ENCODE measurements around the gene OR1D5.
"Not testable (repeated sequence)": the region's sequence is repeated elsewhere in the genome, so short reads cannot be mapped to it uniquely, and the experiment has no call there.

Gene OR1D5, protein sequence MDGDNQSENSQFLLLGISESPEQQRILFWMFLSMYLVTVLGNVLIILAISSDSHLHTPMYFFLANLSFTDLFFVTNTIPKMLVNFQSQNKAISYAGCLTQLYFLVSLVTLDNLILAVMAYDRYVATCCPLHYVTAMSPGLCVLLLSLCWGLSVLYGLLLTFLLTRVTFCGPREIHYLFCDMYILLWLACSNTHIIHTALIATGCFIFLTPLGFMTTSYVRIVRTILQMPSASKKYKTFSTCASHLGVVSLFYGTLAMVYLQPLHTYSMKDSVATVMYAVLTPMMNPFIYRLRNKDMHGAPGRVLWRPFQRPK

DNA sequence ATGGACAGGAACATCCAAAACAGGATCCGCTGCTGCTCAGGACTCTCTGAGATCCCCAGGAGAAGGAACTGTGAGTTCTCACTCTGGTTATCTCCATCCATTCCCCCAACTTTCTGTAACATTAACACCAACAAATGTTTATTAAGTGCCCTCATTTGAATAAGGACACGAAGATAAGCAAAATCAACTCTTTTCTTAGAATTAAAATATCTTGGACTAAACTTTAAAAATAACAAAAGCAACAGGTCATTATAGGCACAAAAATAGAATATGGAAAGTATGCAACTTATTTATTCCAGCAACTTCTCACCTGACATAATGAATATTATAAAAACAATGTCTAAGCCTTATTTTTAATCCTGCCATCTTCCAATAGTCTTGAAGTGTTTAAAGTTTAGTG is at the start of gene OR1D5:
TSS of gene OR1D5 (minus strand) at position 101 of the 400 bp plus-strand sequence. CDS start at position 101, 0 bp downstream.
- not testable (repeated sequence) for H3K36me3 ChIP-seq (ENCODE audit: insufficient read depth, low read depth, low read length); H3K9me3 ChIP-seq (ENCODE audit: insufficient read depth, low read depth, low read length); H3K9ac ChIP-seq (ENCODE audit: low read depth, low read length); H3K4me3 ChIP-seq (ENCODE audit: low read length); H3K27ac ChIP-seq (ENCODE audit: low read length); H3K27me3 ChIP-seq (ENCODE audit: insufficient read depth, low read length); H3K4me1 ChIP-seq (ENCODE audit: insufficient read depth, low read length)

DNA sequence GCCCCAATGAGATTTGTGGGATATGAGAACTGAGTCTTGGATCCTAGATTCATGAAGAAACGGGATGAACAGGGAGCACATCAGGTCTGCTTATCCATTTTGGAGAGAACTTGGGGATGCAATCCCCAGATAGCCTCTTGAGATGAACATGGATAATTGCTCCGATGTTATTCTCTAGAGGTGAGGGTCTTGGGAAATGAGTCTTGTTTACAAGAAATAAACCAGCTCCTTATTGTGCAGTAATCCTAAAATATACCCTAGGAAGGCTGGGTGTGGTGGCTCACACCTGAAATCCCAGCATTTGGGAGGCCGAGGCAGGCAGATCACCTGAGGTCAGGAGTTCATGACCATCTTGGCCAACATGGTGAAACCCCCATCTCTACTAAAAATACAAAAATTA is 40.9 kb upstream of the OR1D5 start, which contains the start of gene OR1D2:
TSS of gene OR1D2 (minus strand) at position 101 of the 400 bp plus-strand sequence. CDS start 11,426 bp downstream, outside the sequence.
- Histone ChIP-seq H3K9ac (ENCODE audit: low read depth, low read length) (no peak within 1 kb of the TSS), H3K27ac (ENCODE audit: low read length) (no peak within 1 kb of the TSS), H3K27me3 (ENCODE audit: insufficient read depth, low read length) (no peaks in the 10 kb centered on the region; the same call in 1 of the 2 replicates), H3K4me1 (ENCODE audit: insufficient read depth, low read length) (no peaks in the 10 kb centered on the region), H3K36me3 (ENCODE audit: insufficient read depth, low read depth, low read length) (no peaks in the 10 kb centered on the region), H3K9me3 (ENCODE audit: insufficient read depth, low read depth, low read length) (peaks cover 8% of the 10 kb centered on the region; the same call in 1 of the 2 replicates), H3K4me3 (ENCODE audit: low read length) (no peak within 1 kb of the TSS)

DNA sequence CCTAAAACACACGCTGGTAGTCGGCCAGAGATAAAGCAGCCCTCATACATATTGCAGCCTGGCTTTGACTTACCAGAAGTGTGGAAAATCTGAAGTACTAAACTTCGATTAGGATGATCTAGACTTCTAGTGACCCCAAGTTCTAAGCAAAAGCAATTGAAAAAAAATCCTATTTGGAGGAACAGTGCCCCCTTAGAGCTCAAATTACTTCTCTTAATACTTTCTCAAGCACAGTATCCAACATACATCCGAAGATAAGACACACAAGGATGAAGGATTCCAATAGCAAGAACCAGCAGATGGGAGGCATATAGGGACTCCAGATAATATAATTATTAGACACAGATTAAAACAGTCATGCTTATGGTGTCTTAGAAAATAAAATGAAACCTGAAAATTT is 10.4 kb upstream of the OR1D5 start:
- not testable (repeated sequence) for H3K9ac ChIP-seq (ENCODE audit: low read depth, low read length); H3K36me3 ChIP-seq (ENCODE audit: insufficient read depth, low read depth, low read length); H3K4me3 ChIP-seq (ENCODE audit: low read length); H3K4me1 ChIP-seq (ENCODE audit: insufficient read depth, low read length); H3K27me3 ChIP-seq (ENCODE audit: insufficient read depth, low read length); H3K27ac ChIP-seq (ENCODE audit: low read length); H3K9me3 ChIP-seq (ENCODE audit: insufficient read depth, low read depth, low read length)

DNA sequence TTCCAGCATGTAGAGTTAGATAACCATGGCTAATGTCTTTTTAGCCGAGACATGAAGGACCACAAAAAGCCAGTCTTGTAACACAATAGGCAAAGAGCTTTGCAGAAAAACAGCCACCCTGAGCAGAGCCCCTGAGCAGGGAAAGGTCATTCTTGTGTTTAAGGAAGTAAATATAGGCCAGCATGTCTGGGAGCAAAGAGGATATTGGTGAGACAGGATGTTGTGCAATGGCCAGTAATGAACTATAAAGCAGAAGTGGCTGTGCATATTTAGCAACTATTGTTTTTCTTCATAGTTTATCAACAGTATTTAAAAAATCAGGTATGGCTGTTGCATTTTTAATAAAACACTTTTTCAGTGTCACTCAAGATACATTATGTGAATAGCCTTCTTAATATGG is 1.8 kb upstream of the OR1D5 start:
- not testable (repeated sequence) for H3K36me3 ChIP-seq (ENCODE audit: insufficient read depth, low read depth, low read length); H3K27me3 ChIP-seq (ENCODE audit: insufficient read depth, low read length); H3K27ac ChIP-seq (ENCODE audit: low read length); H3K9me3 ChIP-seq (ENCODE audit: insufficient read depth, low read depth, low read length); H3K4me3 ChIP-seq (ENCODE audit: low read length); H3K4me1 ChIP-seq (ENCODE audit: insufficient read depth, low read length); H3K9ac ChIP-seq (ENCODE audit: low read depth, low read length)

DNA sequence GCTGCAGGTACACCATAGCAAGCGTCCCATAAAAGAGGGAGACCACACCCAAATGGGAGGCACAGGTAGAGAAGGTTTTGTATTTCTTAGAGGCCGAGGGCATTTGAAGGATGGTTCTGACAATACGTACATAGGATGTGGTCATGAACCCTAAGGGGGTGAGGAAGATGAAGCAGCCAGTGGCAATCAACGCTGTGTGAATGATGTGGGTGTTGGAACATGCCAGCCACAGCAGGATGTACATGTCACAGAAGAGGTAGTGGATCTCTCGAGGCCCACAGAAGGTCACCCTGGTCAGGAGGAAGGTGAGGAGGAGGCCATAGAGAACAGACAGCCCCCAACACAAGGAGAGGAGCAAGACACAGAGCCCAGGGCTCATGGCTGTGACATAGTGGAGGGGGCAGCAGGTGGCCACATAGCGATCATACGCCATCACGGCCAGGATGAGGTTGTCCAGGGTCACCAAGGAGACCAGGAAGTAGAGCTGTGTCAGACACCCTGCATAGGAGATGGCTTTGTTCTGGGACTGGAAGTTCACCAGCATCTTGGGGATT is 506 bp downstream of the OR1D5 start:
- not testable (repeated sequence) for H3K9ac ChIP-seq (ENCODE audit: low read depth, low read length); H3K4me3 ChIP-seq (ENCODE audit: low read length); H3K4me1 ChIP-seq (ENCODE audit: insufficient read depth, low read length); H3K36me3 ChIP-seq (ENCODE audit: insufficient read depth, low read depth, low read length); H3K27me3 ChIP-seq (ENCODE audit: insufficient read depth, low read length); H3K9me3 ChIP-seq (ENCODE audit: insufficient read depth, low read depth, low read length); H3K27ac ChIP-seq (ENCODE audit: low read length)

DNA sequence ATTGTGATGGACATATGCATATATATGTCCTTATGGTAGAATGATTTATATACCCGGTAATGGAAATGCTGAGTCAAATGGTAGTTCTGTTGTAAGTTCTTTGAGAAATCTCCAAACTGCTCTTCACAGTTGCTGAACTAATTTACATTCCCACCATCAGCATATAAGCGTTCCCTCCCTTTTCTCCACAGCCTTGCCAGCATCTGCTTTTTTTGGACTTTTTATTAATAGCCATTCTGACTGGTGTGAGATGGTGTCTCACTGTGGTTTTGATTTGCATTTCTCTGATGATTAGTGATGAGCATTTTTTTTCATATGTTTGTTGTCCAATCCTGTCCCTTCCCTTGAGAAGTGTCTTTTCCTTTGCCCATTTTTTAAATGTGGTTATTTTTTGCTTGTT is 8.5 kb downstream of the OR1D5 start:
- not testable (repeated sequence) for H3K27ac ChIP-seq (ENCODE audit: low read length); H3K9ac ChIP-seq (ENCODE audit: low read depth, low read length); H3K27me3 ChIP-seq (ENCODE audit: insufficient read depth, low read length)

DNA sequence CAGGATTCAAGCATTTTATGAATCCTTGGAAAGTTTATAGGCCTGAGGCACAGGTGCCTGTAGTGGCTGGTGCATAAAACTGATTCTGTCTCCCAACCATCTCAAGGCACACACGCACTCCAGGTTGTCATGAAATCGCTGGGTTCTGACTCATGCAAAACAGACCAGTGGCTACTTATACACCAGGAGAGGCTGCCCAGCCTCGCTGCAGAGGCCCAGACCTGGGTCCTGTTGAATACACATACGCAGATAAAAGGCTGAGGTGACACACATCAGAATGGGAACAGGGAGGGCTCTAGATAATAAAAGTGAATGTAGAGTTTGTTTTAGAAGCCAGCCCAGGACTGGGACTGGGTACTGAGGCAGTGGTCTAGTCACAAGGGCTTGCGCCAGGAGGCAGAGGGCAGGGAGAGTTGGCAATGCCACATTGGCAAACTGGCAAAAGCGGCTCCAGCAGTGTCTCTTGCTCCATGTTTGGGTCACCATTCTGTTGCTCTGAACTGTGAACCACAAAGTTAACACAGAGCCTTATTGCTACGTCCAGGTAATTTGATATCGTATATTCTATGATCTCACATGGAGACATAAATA is 13.6 kb downstream of the OR1D5 start:
- peak overlapping the region; percentile 84; the same call in 1 of the 2 replicates for H3K9ac ChIP-seq (ENCODE audit: low read depth, low read length)
- no peak overlapping the region for H3K27ac ChIP-seq (ENCODE audit: low read length)
- H3K4me3 ChIP-seq (ENCODE audit: low read length) = peak overlapping the region; percentile 75

More for the DNA sequence above, 8.5 kb downstream of the OR1D5 start:
- not testable (repeated sequence) for H3K9me3 ChIP-seq (ENCODE audit: insufficient read depth, low read depth, low read length); H3K4me1 ChIP-seq (ENCODE audit: insufficient read depth, low read length); H3K4me3 ChIP-seq (ENCODE audit: low read length); H3K36me3 ChIP-seq (ENCODE audit: insufficient read depth, low read depth, low read length)

DNA sequence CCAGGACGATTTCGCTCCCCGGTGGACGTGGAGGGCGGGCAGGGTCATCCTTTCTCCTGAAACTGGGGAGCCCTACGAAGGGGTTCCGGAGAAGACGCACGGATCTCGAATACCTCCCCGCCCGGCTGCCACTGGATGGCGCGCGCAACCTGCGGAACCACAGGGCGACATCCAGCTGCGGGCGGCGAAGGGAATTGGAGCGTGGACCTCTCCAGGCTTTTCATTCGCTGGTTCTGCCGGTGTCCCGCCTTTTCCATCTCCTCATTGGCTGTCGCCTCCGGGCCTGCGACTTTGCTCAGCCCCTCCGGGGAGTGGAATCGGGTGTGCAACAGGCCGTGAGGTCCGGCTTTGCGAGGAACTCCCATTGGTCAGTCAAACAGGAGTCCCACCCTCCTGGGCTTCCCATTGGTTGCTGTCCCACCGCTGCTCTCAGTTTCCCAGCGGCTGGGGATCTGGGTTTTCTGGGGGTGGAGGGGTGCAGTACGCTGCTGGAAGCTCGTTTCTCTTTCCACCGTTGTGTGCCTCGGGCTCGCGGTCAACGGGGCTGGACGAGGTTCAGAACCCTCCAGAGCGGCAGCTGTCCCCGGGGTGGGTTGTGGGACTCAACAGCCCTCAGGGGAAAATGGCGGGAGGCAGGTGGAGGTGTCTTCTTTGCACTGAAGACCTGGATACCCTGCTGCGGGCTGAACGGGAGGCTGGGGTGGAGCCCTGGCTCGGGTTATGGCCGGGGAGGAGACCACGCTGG is 14.5 kb downstream of the OR1D5 start:
- Histone ChIP-seq H3K4me1 (ENCODE audit: insufficient read depth, low read length) (0 out of 2 replicates have a peak, but pooled peaks cover 3% of the 10 kb centered on the region), H3K4me3 (ENCODE audit: low read length) (peak overlapping the region; percentile 75), H3K9me3 (ENCODE audit: insufficient read depth, low read depth, low read length) (peaks cover 8% of the 10 kb centered on the region), H3K27me3 (ENCODE audit: insufficient read depth, low read length) (no peaks in the 10 kb centered on the region), H3K27ac (ENCODE audit: low read length) (peak overlapping the region; percentile 27), H3K9ac (ENCODE audit: low read depth, low read length) (peak overlapping the region; percentile 84; the same call in 1 of the 2 replicates), H3K36me3 (ENCODE audit: insufficient read depth, low read depth, low read length) (no peaks in the 10 kb centered on the region)

More for the DNA sequence above, 13.6 kb downstream of the OR1D5 start:
- Histone ChIP-seq H3K36me3 (ENCODE audit: insufficient read depth, low read depth, low read length) (no peaks in the 10 kb centered on the region), H3K4me1 (ENCODE audit: insufficient read depth, low read length) (0 out of 2 replicates have a peak, but pooled peaks cover 3% of the 10 kb centered on the region), H3K27me3 (ENCODE audit: insufficient read depth, low read length) (no peaks in the 10 kb centered on the region), H3K9me3 (ENCODE audit: insufficient read depth, low read depth, low read length) (no peaks in the 10 kb centered on the region)

DNA sequence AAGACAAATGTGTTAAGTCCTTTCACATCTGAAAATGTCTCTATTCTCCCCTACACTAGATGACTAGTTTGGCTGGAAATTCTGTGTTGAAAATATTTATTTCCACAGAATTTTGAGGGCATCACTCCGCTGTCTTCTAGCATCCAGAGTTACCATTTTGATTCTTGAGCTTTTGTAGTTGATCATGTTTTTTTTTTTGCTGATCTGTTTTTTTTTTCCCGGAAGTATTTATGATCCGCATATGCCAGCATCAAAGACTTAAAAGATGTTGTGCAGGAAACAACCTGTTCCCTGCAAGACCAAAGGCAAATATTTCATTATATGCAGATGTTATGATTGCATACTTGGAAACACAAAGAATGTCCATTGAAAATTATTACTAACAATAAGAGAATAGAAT is 16.7 kb downstream of the OR1D5 start:
- Histone ChIP-seq H3K27ac (ENCODE audit: low read length) (no peak overlapping the region), H3K9me3 (ENCODE audit: insufficient read depth, low read depth, low read length) (peaks cover 19% of the 10 kb centered on the region), H3K27me3 (ENCODE audit: insufficient read depth, low read length) (no peaks in the 10 kb centered on the region), H3K9ac (ENCODE audit: low read depth, low read length) (no peak overlapping the region), H3K4me1 (ENCODE audit: insufficient read depth, low read length) (0 out of 2 replicates have a peak, but pooled peaks cover 3% of the 10 kb centered on the region), H3K36me3 (ENCODE audit: insufficient read depth, low read depth, low read length) (no peaks in the 10 kb centered on the region), H3K4me3 (ENCODE audit: low read length) (no peak overlapping the region)

DNA sequence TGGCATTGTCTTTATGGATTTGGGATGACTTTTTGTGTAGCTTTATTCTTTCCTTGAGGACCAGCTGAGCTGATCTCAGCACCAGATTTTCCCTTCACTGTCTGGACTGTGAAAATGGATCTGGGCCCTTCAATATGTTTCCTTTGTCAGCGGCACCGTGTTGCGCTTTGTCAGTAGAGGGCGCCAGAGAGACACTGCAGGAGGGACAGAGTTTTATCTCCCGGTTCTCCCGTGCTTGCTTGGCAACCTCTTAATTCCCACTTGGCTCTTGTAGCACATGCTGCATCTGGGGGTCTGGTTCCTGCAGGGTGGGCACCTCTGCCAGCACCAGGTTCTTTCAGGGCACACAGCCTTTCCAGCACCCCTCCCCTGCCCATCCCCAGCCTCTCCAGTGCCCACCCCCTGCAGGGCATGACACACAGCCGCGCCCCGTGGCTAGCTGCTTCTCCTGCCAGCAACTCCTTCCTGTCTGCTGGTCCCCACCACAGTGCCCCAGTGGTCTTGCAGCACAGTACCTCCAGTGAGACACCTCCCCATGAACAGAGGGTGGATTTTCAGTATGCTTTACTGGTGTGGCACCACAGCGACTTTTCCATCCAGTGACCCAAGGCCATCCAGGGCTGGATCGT is 19.6 kb downstream of the OR1D5 start:
- Histone ChIP-seq H3K27me3 (ENCODE audit: insufficient read depth, low read length) (no peaks in the 10 kb centered on the region), H3K4me1 (ENCODE audit: insufficient read depth, low read length) (no peaks in the 10 kb centered on the region), H3K9me3 (ENCODE audit: insufficient read depth, low read depth, low read length) (peaks cover 19% of the 10 kb centered on the region), H3K9ac (ENCODE audit: low read depth, low read length) (no peak overlapping the region), H3K4me3 (ENCODE audit: low read length) (no peak overlapping the region), H3K36me3 (ENCODE audit: insufficient read depth, low read depth, low read length) (no peaks in the 10 kb centered on the region), H3K27ac (ENCODE audit: low read length) (no peak overlapping the region)

DNA sequence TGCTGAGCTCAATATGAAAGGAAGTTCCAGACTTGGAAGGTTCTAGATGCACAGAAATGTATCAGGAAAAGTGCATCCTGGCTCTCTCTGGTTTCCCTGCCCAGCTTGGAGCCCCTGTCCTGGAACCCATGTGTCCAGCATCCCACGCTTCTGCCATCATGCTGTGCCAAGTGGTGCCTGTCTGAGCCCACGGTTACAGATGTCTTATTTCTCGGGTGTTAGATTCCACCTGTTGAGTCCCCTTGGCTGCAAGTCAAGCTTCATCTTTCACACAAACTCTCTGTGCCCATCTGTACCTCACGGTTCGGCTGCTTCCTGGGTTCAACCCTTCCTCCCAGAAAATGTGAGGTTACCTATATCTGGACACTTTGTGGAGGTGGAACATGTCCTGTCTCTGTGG is 22.5 kb downstream of the OR1D5 start:
- Histone ChIP-seq H3K9ac (ENCODE audit: low read depth, low read length) (no peak overlapping the region), H3K27me3 (ENCODE audit: insufficient read depth, low read length) (no peaks in the 10 kb centered on the region), H3K4me3 (ENCODE audit: low read length) (no peak overlapping the region), H3K27ac (ENCODE audit: low read length) (no peak overlapping the region), H3K36me3 (ENCODE audit: insufficient read depth, low read depth, low read length) (no peaks in the 10 kb centered on the region), H3K9me3 (ENCODE audit: insufficient read depth, low read depth, low read length) (peaks cover 19% of the 10 kb centered on the region), H3K4me1 (ENCODE audit: insufficient read depth, low read length) (no peaks in the 10 kb centered on the region)

Measured in iPS-20b (cell line).